Common myeloid progenitor, CD34-positive (primary cell): ENCODE measurements around the gene CPLX1.
A peak's percentile ranks its signal among the peaks of the same experiment; 100 is the strongest.

Experiments
- CTCF ChIA-PET: fragments of 350-600 bp; sonication (Branson Sonifier 250); formaldehyde crosslinking; loops from one replicate; lab custom pipeline; 2021; ENCODE audit warnings: antibody characterized with exemption; lab: Charles Lee
- POLR2A ChIA-PET: fragments of 350-600 bp; sonication (Branson Sonifier 250); formaldehyde crosslinking; loops from one replicate; lab custom pipeline; 2021; ENCODE audit warnings: antibody characterized with exemption; lab: Charles Lee
- DNase-seq, 3 donors: peaks; one replicate each; pipeline versions ENCODE4 v3.0.0 to v3.0.0-alpha.2; 2013
- H3K27ac ChIP-seq, 2 experiments: 1 replicate in 1 of 2; 2 replicates in 1 of 2; pipeline ENCODE4 v1.7.0; 2013; ENCODE audit warnings: inconsistent platforms in 2 of 2, low read length in 2 of 2, mild to moderate bottlenecking in 2 of 2, low read depth in 1 of 2, moderate library complexity in 1 of 2; ENCODE audit not compliant: severe bottlenecking in 2 of 2, insufficient read depth in 1 of 2, poor library complexity in 1 of 2
- H3K27me3 ChIP-seq, 5 experiments: replicated peaks in 2 of 5; 1 replicate in 3 of 5; 2 replicates in 2 of 5; pipeline versions ENCODE4 v1.6.1 to v1.7.0; 2013; ENCODE audit warnings: low read length in 4 of 5, mild to moderate bottlenecking in 2 of 5, moderate library complexity in 2 of 5, inconsistent platforms in 1 of 5; ENCODE audit not compliant: insufficient read depth in 5 of 5, control insufficient read depth in 4 of 5
- H3K36me3 ChIP-seq, 4 experiments: 1 replicate in 2 of 4; 2 replicates in 2 of 4; pipeline versions ENCODE4 v1.6.1 to v1.7.0; 2013; ENCODE audit warnings: low read length in 3 of 4, control low read depth in 1 of 4, mild to moderate bottlenecking in 1 of 4; ENCODE audit not compliant: control insufficient read depth in 4 of 4, insufficient read depth in 4 of 4
- H3K4me1 ChIP-seq, 4 experiments: 1 replicate in 3 of 4; 2 replicates in 1 of 4; pipeline versions ENCODE4 v1.6.1 to v1.7.1; 2013; ENCODE audit warnings: low read length in 3 of 4, mild to moderate bottlenecking in 3 of 4, control low read depth in 1 of 4, inconsistent platforms in 1 of 4, moderate library complexity in 1 of 4; ENCODE audit not compliant: control insufficient read depth in 4 of 4, insufficient read depth in 4 of 4; ENCODE audit errors: control extremely low read depth in 1 of 4
- H3K4me3 ChIP-seq, 7 experiments: 1 replicate in 4 of 7; 2 replicates in 3 of 7; pipeline versions ENCODE4 v1.5.1 to v1.7.0; 2013; ENCODE audit warnings: mild to moderate bottlenecking in 7 of 7, low read length in 6 of 7, moderate library complexity in 6 of 7, inconsistent platforms in 2 of 7, low read depth in 2 of 7, control low read depth in 1 of 7; ENCODE audit not compliant: insufficient read depth in 4 of 7, control insufficient read depth in 1 of 7; ENCODE audit errors: extremely low read depth in 1 of 7
- H3K9me3 ChIP-seq, 5 experiments: 1 replicate in 4 of 5; 2 replicates in 1 of 5; pipeline versions ENCODE4 v1.6.1 to v1.7.1; 2013; ENCODE audit warnings: low read length in 4 of 5, mild to moderate bottlenecking in 2 of 5, inconsistent platforms in 1 of 5, low read depth in 1 of 5, moderate library complexity in 1 of 5; ENCODE audit not compliant: control insufficient read depth in 4 of 5, insufficient read depth in 2 of 5; ENCODE audit errors: control extremely low read depth in 1 of 5
- WGBS: methylation state at CpG from one replicate; pipeline ENCODE4 v1.1.5; 2013; ENCODE audit not compliant: insufficient coverage; 5-methylcytosine and 5-hydroxymethylcytosine counted together

The CPLX1 gene

GRCh38 chr4:833731-834367 is 7.9 kb upstream of the CPLX1 start:
- peaks cover 0 to 10% (median 2%) of the 10 kb centered on the region in 4 experiments for H3K4me1 ChIP-seq
- no peak overlapping the region for H3K27ac ChIP-seq
- no peak for DNase-seq
- H3K36me3 ChIP-seq: no peaks in the 10 kb centered on the region
- H3K27me3 ChIP-seq: peaks cover 0 to 45% (median 3%) of the 10 kb centered on the region in 5 experiments
- H3K4me3 ChIP-seq: no peak overlapping the region
- POLR2A ChIA-PET: no interaction called here
- CTCF ChIA-PET: no interaction called here
- H3K9me3 ChIP-seq: peaks cover 2 to 31% (median 21%) of the 10 kb centered on the region in 5 experiments
- WGBS: 79% methylated on average over 14 of the region's 18 CpGs

GRCh38 chr4:833156-833555 is 7.2 kb upstream of the CPLX1 start:
- DNase-seq: peak in 2 of 3 donors; percentile 15 to 28
- peaks cover 0 to 52% (median 7%) of the 10 kb centered on the region in 5 experiments for H3K27me3 ChIP-seq
- H3K36me3 ChIP-seq: no peaks in the 10 kb centered on the region
- ChIA-PET POLR2A (no interaction called here), CTCF (interaction anchor here (0.6 kb wide), 1 partner anchor 161 kb away, joined by 4 read pairs; no protein-coding TSS in a partner anchor)
- H3K4me1 ChIP-seq: peaks cover 0 to 10% (median 2%) of the 10 kb centered on the region in 4 experiments
- H3K27ac ChIP-seq: no peak overlapping the region
- no peak overlapping the region for H3K4me3 ChIP-seq
- H3K9me3 ChIP-seq: peaks cover 2 to 27% (median 21%) of the 10 kb centered on the region in 5 experiments
- WGBS: 48% methylated on average over 7 of the region's 10 CpGs

- Histone ChIP-seq H3K4me3 (no peak overlapping the region), H3K27ac (no peak overlapping the region), H3K27me3 (peaks cover 0 to 58% (median 10%) of the 10 kb centered on the region in 5 experiments), H3K36me3 (no peaks in the 10 kb centered on the region), H3K9me3 (peaks cover 0 to 21% (median 17%) of the 10 kb centered on the region in 5 experiments), H3K4me1 (peaks cover 0 to 10% (median 2%) of the 10 kb centered on the region in 4 experiments)
- DNase-seq: no peak
- ChIA-PET CTCF (interaction anchor here (0.6 kb wide), 1 partner anchor 162 kb away, joined by 4 read pairs; no protein-coding TSS in a partner anchor), POLR2A (no interaction called here)
- WGBS: 97% methylated on average over 8 of the region's 9 CpGs
Measured at GRCh38 chr4:832536-832935, 6.6 kb upstream of the CPLX1 start.

- 96% methylated on average over 6 of the region's 7 CpGs for WGBS
- Histone ChIP-seq H3K4me3 (no peak overlapping the region), H3K27ac (no peak overlapping the region), H3K27me3 (peaks cover 0 to 62% (median 14%) of the 10 kb centered on the region in 5 experiments), H3K36me3 (no peaks in the 10 kb centered on the region), H3K4me1 (peaks cover 0 to 10% (median 2%) of the 10 kb centered on the region in 4 experiments), H3K9me3 (peaks cover 0 to 17% (median 13%) of the 10 kb centered on the region in 5 experiments)
- ChIA-PET CTCF (no interaction called here), POLR2A (no interaction called here)
- DNase-seq: no peak
Measured at GRCh38 chr4:832108-832507, 6.2 kb upstream of the CPLX1 start.

- H3K27ac ChIP-seq: no peak overlapping the region
- peaks cover 0 to 10% (median 7%) of the 10 kb centered on the region in 4 experiments for H3K4me1 ChIP-seq
- no peak for DNase-seq
- no peak overlapping the region for H3K4me3 ChIP-seq
- no peaks in the 10 kb centered on the region for H3K36me3 ChIP-seq
- peaks cover 0 to 68% (median 15%) of the 10 kb centered on the region in 5 experiments for H3K27me3 ChIP-seq
- ChIA-PET POLR2A (no interaction called here), CTCF (interaction anchor here (1.1 kb wide), 1 partner anchor 13 kb away, joined by 3 read pairs; no protein-coding TSS in a partner anchor)
- peaks cover 0 to 12% (median 9%) of the 10 kb centered on the region in 5 experiments for H3K9me3 ChIP-seq
- 96% methylated on average over 3 of the region's 3 CpGs for WGBS
Measured at GRCh38 chr4:831483-831805, 5.5 kb upstream of the CPLX1 start.

GRCh38 chr4:830601-831482 is 4.9 kb upstream of the CPLX1 start:
- H3K4me1 ChIP-seq: peaks cover 0 to 10% (median 7%) of the 10 kb centered on the region in 4 experiments
- CTCF ChIA-PET: interaction anchor here (1.1 to 1.2 kb wide), 2 partner anchors 14 to 54 kb away, joined by 3 to 4 read pairs; no protein-coding TSS in a partner anchor
- 86% methylated on average over 18 of the region's 23 CpGs for WGBS
- no peak overlapping the region for H3K27ac ChIP-seq
- no peak overlapping the region for H3K4me3 ChIP-seq
- peaks cover 0 to 11% (median 8%) of the 10 kb centered on the region in 5 experiments for H3K9me3 ChIP-seq
- H3K36me3 ChIP-seq: no peaks in the 10 kb centered on the region
- no peak for DNase-seq
- peaks cover 0 to 68% (median 15%) of the 10 kb centered on the region in 5 experiments for H3K27me3 ChIP-seq
- POLR2A ChIA-PET: no interaction called here
